Activated T-cell treated with anti-CD3 and anti-CD28 coated beads, Interleukin-2, amount 50 U/mL, for 48 hours (primary cell): ENCODE measurements around the gene SLX4.
A peak's percentile ranks its signal among the peaks of the same experiment; 100 is the strongest.
"Not testable (repeated sequence)": the region's sequence is repeated elsewhere in the genome, so short reads cannot be mapped to it uniquely, and the experiment has no call there.

ENCODE experiments used
- DNase-seq, 2 experiments: peaks; one replicate each; pipeline ENCODE4 v3.0.0-alpha.2; 2020

SLX4 gene, protein sequence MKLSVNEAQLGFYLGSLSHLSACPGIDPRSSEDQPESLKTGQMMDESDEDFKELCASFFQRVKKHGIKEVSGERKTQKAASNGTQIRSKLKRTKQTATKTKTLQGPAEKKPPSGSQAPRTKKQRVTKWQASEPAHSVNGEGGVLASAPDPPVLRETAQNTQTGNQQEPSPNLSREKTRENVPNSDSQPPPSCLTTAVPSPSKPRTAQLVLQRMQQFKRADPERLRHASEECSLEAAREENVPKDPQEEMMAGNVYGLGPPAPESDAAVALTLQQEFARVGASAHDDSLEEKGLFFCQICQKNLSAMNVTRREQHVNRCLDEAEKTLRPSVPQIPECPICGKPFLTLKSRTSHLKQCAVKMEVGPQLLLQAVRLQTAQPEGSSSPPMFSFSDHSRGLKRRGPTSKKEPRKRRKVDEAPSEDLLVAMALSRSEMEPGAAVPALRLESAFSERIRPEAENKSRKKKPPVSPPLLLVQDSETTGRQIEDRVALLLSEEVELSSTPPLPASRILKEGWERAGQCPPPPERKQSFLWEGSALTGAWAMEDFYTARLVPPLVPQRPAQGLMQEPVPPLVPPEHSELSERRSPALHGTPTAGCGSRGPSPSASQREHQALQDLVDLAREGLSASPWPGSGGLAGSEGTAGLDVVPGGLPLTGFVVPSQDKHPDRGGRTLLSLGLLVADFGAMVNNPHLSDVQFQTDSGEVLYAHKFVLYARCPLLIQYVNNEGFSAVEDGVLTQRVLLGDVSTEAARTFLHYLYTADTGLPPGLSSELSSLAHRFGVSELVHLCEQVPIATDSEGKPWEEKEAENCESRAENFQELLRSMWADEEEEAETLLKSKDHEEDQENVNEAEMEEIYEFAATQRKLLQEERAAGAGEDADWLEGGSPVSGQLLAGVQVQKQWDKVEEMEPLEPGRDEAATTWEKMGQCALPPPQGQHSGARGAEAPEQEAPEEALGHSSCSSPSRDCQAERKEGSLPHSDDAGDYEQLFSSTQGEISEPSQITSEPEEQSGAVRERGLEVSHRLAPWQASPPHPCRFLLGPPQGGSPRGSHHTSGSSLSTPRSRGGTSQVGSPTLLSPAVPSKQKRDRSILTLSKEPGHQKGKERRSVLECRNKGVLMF (N-terminal part only)

DNA sequence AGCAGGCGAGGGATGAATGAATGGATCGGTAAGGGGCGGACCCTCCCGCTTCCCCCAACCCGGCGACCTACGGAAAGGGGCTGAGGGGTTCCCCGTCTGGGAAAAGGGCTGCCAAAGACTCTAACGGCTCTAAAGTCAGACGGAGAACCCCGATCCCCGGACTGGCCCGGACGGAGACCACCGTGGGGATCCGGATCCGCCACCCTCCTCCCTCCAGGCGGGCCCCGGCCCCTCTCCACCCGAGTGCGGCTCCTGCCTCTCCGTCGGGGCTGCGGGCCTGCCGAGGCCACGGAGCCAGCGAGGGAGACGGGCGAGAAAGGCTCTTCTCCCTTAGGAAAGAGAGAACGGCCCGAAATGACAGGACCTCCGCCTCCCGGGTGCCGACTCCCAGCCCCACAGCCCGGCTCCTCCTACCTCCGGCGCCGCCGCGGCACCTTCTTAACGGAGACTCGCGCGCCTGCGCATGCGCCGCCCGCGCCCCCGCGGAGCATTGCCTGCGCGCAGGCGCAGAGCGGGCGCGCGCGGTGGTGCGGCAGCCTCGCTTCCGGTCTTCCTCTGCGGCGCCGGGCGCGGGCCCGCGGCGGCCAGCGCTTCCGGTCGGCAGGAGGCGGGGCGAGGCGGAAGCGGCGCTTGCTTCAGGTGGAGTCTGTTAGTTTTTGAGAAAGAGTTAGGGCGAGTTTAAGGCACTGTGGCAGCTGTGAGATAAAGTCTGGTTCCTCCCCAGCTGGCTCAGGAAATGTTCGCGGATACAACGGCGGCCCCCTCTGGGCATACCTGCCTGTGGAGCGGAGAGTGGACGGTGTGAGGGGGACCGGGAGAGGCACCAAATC lies at the start of gene SLX4:
TSS of gene SLX4 (minus strand) at position 461 of the 830 bp plus-strand sequence. CDS start 2,642 bp downstream, outside the sequence.
- peak; percentile 90 to 93 for DNase-seq

DNA sequence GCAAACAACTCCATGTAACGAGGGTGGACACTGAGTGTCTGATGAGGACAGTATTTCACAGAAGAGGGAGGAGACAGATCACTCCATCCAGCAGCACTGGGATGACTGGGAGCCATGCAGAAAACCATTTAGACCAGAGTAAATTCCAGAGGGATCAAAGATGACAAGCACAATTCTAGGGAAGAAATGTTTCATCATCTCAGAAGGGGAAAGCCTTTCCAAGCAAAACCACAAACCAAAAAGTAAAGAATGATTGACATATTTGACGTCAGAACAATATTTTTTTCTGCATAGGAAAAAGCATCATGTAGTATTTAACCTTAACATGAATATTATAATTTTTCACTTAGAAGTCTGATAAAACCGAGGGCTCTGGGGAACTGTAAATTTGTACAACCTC lies 47.8 kb upstream of the SLX4 start:
- DNase-seq = no peak

DNA sequence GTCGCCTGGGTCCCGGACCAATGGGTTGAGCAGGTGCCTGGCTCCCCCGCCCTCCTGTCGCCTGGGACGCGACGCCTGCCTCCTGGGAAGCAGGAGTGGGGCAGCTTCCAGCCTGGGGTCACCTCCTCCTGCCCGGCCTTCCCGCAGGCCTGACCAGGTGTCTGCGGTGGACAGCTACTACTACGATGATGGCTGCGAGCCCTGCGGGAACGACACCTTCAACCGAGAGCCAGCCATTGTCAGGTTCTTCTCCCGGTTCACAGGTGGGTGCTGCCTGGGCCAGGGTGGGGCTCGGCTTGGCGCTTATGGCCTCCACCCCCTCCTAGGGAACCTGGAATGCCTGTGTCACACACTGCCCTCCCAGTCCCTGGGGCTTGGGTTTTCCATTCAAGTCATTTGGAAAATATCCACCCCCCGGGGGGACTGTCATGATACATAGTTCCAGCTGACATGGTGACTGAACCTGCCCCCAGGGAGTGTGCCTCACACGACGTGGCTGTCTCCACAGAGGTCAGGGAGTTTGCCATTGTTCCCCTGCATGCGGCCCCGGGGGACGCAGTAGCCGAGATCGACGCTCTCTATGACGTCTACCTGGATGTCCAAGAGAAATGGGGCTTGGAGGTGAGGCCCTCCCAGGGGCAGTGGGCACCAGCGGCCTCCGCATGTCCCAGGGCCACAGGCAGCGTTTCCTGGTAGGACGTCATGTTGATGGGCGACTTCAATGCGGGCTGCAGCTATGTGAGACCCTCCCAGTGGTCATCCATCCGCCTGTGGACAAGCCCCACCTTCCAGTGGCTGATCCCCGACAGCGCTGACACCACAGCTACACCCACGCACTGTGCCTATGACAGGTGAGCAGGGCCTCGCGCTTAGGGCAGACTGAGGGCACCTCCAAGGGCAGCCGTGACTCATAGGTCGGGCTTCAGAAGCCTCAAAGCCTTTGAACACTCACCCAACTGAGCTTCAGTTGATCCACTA lies 45.4 kb upstream of the SLX4 start:
- DNase-seq = no peak

DNA sequence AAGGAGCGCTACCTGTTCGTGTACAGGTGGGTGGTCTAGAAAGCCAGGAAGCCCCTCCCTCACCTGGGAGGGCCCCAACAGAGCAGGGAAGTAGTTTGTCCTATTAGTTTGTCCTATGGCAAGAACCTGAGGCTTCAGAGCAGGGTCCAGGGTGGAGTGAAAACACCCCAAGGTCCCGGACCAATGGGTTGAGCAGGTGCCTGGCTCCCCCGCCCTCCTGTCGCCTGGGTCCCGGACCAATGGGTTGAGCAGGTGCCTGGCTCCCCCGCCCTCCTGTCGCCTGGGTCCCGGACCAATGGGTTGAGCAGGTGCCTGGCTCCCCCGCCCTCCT lies 44.7 kb upstream of the SLX4 start:
- not testable (repeated sequence) for DNase-seq

DNA sequence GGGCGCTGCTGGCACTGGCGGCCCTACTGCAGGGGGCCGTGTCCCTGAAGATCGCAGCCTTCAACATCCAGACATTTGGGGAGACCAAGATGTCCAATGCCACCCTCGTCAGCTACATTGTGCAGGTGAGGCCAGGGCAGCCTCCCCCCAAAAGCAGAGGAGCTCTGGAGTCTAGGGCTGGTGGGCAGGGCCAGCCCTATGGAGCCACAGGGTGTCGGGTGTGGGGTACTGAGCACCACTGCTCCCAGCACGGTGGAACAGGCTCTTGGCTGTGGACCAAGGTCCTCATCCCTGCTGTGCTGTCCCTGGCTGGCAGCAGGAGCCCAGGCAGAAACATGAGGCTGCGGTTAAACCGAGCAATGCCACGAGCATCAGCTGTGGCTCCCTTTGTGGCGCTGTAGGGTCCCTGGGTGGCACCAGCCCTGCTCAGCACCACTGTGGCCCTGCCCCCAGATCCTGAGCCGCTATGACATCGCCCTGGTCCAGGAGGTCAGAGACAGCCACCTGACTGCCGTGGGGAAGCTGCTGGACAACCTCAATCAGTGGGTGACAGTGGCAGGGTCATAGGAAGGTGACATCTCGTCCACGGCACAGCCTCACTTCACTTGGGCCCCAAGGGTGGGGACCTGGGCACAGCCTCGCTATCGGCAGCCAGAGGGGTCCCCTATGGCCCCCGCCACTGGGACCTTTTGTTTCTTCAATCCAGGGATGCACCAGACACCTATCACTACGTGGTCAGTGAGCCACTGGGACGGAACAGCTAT lies 44.2 kb upstream of the SLX4 start:
- no peak for DNase-seq

DNA sequence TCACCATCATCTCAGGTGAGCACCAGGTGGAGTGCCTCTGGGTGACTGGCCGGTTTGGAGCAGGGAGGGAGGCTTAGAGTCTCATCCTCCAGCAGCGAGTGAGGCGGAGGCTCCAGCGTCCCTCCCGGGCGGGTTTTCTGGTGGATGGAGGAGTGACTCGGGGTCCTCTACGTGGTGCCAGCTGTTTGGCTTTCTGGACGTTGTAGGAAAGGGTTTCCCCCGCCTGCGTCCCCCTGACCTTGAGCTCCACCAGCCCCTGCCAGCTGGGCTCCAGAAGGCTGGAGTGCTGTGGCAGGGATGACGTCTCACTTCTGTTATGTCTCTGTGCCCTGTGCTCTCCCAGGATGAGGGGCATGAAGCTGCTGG lies 43.6 kb upstream of the SLX4 start:
- DNase-seq = no peak

DNA sequence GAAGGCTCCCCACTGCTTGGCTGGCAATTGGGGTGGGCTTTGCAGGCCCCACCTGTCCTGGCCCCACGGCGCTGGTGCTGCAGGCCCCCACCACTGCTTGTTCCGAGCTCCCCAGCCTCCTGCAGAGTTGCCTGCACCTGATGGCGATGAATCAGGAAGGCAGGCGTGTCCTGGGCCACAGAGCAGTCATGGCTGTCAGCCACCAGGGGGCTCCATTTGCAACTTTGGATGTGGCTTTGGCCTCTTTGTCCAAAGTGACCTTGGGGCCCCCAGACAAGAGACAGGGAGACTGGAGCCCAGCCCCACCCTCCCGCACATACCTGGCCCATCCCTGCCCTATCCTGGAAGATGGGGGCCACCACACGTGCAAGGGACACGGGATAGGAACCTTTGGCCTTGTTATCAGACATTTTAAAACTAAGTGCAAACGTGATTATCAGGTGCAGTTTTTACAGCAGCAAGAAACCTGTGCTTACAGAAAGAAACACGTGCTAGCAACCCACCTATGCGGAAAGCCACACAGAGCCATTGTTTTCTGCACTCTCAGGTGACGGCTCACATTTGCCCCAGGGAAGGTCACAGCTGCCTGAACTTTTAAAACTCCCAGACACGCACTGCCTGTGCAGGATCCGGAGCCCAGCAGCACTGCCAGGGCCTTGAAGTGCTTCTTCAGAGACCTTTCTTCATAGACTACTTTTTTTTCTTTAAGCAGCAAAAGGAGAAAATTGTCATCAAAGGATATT lies 43.0 kb upstream of the SLX4 start, which contains the start of gene DNASE1:
TSS of gene DNASE1 (plus strand) at position 443 of the 743 bp plus-strand sequence. CDS start 683 bp downstream, outside the sequence.
- DNase-seq = peak; percentile 70 to 75

DNA sequence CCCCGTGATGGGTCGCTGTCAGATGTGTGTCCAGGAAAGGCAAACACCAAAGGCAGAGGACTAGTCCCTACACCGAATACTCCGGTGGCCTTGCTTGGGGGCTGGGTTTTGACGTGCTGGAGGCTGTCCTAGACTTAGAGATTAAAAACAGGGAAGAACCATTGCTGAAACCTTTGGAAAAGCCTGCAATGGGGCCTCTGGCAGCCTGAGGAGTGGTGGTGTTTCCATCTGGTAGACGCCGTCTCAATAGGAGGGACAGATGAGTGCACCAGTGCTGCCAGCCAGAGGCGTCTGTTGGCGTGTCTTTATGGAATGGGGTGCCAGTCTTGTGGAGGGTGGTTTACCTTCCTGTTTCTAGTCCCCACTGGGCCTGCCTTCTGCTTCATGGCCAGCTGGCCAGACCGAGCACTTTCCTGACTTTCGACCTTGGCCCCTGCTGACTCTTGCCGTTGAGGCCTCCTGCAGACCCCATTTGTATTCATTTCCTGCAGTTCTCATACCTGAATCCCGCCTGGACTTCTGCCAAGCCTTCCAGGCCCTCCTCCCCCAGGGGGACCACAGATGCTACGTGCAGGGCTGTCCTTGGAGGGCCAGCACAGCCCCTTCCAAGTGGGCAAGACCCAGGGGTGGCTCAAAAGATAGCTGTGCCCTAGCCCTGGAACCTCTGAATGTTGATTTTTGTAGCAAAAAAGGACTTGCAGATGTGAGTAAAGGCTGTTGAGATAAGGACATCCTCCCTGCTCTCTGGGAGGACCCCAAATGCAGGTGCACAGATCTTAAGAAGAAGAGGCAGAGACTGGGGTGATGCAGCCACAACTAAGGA lies 41.2 kb upstream of the SLX4 start:
- no peak for DNase-seq

DNA sequence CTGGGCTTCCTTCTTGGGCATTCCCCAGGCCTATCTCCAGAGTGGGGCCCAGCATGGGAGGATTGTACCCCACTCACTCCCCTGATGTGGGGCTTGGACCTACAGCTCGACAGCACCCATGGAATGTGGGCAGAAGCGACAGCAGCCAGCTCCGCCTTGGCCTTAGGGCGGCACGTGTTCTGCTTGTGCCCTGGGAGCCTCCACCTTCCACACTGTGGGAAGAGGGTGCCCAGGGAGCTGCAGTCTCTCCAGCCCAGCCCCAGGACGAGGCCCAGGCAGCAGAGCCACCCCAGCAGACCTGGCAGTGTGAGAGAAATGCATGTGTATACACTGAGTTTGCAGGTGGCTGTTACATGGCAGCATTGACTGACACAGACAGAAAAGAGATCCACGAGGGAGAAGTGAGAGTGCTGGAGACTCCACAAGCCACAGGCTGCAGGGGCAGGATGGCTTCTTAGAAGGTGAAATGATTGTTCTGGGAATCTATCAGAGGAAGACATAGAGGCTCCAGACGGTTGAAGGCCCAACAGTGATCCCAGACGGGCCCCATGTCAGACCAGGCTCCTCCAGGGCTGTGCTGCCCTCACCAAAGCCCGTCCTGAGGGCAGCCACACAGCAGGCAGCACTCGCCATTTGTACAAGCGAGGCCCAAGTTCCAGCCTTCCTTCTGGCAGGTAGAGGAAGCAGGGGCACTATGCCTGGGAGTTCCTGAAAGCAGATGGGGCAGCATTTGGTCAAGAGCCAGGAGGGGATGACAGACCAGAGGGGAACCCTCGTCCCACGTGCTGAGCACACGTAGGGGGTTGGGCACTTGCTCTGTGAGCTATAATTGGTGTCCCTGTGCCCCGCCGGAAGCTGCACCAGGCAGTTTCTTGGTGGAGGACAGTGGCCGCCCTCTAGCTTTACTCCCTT lies 40.3 kb upstream of the SLX4 start:
- no peak for DNase-seq

DNA sequence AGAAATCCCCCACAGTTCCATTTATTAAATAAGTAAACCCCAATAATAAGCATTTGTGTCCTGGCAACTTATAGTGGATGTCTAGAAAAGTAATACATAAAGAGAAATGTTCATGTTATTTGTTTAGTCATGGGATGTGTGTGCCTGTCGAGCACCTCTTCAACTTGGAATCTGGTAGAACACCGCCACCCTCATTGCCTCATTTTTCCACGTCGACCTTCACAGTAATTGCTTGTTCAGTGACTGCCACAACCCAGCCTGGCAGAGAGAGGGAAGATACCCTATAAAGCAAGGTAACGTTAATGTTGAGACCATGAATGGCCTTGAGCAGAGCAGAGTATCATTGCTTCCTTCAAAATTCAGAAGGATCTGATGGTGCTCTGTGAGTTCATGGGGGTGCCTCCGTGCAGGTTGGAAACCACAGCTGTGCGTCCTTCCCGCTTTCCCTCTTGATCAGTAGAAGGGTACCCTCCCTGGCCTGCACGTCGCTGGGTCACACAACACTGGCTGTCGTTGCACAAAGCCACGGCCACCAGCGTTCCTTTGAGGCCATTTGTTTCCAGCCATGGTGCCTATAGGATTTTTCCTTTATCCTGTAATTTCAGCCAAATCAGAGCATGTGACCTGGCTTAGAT lies 39.3 kb upstream of the SLX4 start:
- DNase-seq = no peak

DNA sequence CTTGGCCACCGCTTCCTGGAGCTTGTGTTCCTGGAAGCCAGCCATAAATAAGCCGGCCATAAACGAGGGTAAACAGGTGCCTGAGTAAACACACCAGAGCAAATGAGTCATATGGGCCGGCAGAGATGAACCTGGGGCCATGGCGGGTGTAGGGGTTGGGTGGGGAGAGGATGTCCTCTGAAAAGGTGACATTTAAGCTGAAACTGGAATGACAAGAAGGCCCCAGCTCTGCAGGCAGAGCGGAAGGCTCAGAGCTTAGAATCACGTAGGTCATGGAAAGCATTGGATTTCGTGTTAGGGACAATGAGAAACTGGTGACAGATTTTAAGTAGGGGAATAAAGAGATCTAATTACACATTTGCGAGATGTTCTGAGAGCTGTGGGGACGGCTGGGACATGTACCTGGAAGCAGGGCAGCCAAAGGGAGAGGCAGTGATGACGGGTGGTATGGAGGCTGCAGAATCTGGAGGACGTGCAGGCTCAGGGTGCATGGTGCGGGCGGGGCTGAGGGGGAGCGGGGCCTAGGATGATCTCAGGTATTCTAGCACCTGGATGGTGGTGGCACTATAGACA lies 35.0 kb upstream of the SLX4 start:
- peak in 1 of 2 experiments; percentile 7 for DNase-seq

DNA sequence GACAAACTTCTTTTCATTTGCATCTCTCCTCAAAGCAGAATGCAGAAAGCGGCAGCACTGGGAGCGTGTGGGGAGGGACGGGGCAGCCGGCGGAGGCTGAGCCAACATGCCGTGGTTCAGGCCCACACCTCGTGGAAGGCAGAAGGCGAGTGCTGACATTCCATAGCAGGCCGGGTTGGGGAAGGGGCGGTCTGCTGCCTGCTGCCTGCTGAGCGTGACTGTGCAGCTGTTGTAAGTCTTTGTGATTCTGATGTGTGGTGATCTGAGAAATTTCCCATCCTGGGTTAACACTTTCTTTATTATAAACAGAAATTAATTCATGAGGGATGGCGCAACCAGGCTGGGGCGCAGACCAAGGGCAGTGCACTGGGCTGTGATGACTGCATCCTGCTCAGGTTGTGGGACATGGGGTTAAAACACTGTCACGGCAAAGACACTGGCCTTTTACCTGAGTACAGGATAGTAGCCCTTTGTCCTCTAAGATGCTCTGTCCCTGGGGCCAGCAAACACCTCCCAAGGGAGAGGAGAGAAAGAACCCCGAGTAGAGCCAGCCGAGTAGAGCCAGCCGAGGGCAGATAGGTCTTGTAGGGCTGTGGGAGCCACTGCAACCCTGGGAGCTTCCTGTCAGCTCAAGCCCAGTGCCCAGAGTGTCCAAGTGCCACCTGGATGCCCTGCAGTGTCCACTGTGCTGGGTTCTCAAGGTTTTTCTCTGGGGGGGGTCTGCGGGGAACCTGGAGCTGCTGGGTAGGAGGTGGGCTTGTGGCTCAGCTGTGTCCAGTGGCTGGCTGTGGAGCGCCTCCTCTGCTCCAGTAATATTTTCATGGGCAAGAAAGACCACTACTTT lies 34.3 kb upstream of the SLX4 start:
- peak in 1 of 2 experiments; percentile 11 for DNase-seq

DNA sequence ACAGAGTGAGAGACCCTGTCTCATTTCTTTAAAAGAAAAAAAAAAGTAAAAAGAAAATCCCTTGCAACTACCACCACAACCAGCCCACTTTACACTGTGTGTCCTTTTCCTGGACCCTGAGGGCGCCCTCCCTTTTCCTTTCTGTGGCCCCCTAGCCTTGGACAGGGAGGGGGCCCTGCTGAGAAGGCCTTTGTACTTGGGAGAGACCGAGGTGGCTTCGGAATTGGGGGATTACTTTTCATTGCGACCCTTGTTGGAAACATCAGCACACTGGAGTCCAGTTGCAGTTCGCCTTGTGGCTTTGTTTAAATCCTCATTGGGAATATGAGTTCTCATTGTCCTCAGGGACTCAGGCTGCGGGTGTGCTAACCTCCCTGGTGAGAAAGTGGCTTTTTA lies 33.7 kb upstream of the SLX4 start:
- DNase-seq = peak in 1 of 2 experiments; percentile 2

DNA sequence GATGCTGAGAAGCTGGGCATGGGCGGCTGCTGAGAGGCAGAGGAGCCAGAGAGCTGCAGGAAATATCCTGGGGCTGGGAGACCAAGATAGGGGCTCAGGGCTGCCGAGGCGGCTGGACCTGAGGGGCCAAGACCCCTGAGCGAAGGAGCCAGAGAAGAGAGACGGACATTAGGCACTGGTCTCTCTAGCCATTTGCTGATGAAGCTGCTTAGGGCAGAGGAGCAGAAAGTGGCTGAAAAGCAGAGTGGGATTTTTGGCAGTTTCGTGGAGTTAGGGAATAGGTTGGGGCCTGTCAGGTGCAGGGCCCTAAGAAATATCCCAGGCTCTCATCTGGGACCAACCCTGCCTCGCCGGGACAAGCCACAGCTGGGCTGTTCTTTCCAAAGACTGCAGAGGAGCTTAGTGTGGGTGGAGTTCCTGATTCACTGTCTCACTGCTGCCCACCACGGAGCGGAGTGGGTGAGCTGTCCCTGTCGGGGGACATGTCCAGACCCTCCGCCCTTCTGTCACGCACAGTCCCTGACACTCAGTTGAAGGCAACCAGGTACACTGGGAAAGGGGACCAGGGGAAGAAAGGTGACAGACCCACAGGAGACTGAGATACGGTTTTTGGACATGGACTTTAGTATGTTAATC lies 31.8 kb upstream of the SLX4 start:
- DNase-seq = peak in 1 of 2 experiments; percentile 9

DNA sequence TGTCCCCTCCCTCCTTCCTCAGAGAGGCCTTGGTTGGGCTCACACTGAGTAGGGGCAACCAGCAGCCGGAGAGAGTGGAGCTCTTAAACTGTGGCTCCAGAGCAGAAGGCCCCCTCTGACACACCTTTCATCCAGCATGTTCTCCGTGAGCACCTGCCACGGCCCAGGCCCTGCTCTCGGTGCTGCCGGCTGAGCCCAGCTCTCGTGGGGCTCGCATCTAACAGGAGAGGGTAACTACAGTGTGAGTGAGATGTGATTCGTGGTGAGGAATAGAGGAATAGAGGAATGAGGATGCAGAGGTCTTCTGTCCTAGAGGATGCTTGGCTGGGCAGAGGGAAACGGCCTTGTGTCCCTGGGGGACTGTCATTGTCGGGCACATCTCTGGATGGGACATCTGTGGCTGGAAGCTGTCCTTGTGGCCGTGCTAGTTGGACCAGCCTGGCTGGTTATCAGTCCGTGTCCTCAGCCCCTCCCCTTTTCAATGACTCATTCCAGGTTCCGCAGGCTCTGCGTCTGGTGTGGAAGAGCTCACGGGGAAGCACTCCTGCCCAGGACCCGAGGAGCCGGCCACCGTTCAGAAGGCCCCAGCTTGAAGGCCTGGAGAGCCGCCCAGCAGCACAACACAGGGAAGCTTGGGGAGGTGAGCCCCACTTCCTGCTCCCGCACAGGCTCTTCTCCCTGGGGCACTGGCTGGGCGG lies 31.1 kb upstream of the SLX4 start:
- DNase-seq = no peak
